C4-2B (cell line): Measurements from ENCODE around the gene GIPC1.

ENCODE experiments used
- CTCF ChIP-seq: fragments of 450-650 bp; conservative IDR thresholded peaks from 2 replicates; pipeline ENCODE4 v1.5.1; 2017; ENCODE audit warnings: mild to moderate bottlenecking
- ZFX ChIP-seq: fragments of 450-650 bp; IDR thresholded peaks from 2 replicates; pipeline ENCODE4 v1.6.1; 2017

- TF ChIP-seq CTCF: no peak
- TF ChIP-seq ZFX: no peak
Measured at GRCh38 chr19:14487370-14488125, 8.4 kb downstream of the GIPC1 start.
